ENCODE data around the gene TMA16.
"Not testable (repeated sequence)": the region's sequence is repeated elsewhere in the genome, so short reads cannot be mapped to it uniquely, and the experiment has no call there.

Gene TMA16

DNA sequence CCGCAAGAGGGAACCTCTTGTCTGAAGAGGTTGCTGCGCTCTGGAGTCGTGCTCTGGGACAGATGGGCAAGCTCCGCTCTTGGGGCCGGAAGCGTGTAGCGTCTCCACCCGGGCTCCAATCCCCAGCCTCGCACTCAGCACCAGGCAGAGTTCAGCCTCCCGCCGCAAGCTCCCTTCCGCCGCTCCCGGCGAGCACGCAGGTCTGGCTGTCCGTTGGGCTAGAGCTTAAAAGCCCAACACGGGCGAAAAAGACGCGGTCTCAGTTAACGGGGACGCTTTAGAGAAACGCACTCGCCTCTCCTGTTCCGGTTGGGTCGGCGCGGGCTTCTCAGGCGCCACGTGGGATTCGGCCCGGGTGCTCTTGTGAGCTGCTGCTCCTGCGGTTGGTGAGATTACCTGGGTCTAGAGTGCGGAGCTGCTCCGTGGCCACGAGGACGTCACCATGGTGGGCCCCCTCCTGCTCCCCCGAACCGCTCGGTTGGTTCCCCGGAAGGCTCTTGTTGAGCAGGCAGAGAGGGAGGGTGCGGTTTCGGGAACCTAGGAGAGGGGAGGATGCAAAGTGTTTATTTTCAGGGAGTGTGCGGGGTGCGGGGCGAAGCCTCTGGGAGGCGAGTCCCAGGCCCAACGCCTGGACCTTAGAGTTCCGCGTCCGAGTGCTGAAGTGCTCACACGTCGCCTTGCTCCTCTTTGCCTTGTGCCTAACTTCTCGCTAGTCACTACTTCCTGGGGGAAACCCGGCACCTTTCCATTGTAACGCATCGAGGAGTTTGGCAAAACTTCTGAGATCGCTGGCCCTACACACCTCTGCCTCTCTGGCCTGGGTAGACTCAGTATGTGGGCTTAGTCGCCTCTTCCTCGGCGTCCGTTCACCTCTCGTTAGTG is at the start of gene TMA16:
Gene TMA16 (plus strand): TSS at position 331 of the 882 bp plus-strand sequence. CDS start 112 bp downstream, at position 443.
- DNase-seq: peak; percentile 83 to 84

GRCh38 chr4:163447023-163447422 is 47.5 kb upstream of the TMA16 start:
- not testable (repeated sequence) for DNase-seq

DNA sequence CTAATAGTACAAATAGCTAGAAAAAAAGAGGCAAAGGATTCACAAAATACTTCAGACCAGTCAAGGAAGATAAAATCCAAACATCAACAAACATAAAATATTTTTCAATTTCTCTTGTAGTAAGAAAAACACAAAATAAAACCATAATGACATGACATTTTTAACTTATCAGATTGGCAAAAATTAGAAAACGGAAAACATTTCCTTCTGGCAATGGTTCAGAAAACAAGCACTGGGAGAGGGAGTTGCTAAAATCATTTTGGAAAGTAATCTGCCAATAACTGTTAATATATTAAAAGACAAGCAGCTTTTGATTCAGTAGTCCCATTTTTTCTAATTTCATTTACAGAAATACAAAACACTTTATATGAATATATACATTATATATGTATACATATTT is 47.0 kb upstream of the TMA16 start:
- DNase-seq: no peak

DNA sequence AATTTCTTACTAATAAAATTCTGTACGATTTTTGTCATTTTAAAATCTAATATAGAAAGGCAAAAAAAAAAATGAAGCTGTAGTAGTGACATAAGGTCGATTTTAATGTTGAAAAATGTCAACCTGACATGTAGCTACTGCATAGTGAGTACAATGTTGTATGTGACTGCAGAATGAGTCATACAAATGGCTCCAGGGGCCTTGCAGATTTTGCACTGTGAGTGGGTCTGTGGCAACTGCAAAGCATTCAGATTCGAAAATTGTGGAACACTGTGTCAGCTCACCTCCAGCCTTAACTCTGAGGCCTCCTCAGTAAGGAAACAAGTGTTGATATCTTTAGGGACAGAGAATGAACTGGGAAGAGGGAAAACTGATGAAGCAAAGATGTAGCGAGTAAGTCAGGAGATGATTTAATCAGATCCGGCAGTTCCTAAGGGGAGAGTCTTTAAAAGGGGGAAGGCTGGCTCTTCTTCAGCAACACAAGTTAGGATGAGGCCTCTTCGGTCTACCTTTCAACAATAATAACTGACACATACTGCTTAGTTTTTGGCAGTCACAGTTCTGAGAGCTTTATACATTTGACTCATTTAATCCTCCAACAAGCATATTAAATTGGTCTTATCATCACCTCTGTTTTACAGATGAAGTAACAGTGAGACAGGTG is 45.8 kb upstream of the TMA16 start:
- DNase-seq: no peak

DNA sequence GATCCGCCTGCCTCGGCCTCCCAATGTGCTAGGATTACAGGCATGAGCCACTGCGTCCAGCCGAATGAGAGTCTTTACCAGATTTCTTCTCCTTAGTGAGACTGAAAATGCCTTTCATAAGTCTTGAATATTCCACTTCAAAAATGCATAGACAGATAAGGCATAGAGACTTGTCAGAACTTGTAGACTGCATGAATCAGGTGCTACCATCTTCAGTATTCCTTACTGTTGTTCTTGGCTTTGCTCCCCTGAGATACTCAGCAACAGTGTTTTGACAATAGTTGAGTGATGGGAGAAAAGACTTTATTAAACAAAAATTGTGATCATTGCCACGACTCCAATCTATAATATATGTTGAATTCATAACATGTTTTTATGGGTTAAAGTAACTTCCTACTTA is 31.9 kb upstream of the TMA16 start:
- no peak for DNase-seq

GRCh38 chr4:163467082-163467770 is 27.3 kb upstream of the TMA16 start:
- no peak for DNase-seq

- DNase-seq: no peak
These were observed 24.1 kb upstream of the TMA16 start for GRCh38 chr4:163470391-163470790.

DNA sequence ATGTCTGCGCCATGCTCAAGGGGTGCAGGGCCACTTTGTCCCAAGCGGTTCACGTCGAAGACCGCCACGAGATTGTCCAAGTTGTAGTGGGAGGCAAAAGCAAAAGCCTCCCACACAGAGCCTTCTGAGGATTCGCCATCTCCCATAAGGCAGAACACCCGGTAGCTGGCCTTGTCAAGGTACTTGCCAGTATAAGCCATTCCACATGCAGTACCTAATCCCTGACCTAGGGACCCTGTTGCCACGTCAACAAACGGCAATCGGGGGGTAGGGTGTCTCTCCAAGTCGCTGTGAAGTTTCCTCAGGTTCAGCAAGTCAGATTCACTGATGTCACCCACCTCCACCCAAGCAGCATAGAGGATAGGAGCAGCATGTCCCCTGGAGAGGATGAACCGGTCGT is 21.4 kb upstream of the TMA16 start:
- DNase-seq: no peak

GRCh38 chr4:163473576-163473975 is 20.9 kb upstream of the TMA16 start, which contains the start of gene TKTL2:
Gene TKTL2, minus strand, starts transcription at chr4:163473754. Its CDS starts 20 bp downstream, at chr4:163473734.
- DNase-seq: no peak

DNA sequence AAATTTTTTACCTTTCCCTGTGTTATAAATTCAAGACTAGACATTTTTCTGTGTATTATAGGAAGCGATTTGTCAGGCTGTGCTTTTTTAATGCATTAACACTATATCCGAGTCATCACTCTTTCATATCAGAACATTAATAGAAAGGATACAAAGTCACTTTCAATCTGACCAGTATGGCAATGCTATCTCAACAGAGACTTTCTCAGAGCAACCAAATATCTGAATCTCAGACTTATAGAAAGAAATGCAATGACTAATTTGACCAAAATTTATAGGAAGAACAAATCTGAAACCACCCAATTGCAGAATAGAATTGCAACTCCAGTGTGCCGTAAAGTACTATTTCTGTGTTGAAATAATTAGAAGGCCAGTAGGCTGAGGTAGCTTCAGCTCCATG is 20.5 kb upstream of the TMA16 start:
- DNase-seq: no peak

GRCh38 chr4:163476761-163477438 is 17.6 kb upstream of the TMA16 start:
- DNase-seq: no peak

- DNase-seq: no peak
These were observed 12.3 kb upstream of the TMA16 start for GRCh38 chr4:163482190-163482589.

DNA sequence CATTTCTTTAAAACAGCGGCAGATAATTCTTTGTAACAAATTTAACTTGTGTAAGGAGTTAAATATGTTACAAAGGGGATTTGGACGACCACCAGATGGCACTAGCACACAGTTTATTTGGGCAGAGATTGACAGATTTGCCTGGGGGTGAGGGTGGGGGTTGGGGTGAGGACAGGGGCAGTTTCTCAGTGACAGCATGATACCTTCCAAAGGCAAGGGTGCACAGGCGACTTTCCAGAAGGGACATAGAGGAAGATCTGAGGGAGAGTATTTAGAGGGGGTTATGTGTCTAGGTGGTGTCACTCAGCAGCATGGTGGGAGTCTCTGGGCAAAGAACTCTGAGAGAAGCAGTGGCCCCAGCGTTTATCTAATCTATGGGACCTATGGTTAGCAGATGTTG is 9.6 kb upstream of the TMA16 start:
- peak; percentile 63 to 66 for DNase-seq

DNA sequence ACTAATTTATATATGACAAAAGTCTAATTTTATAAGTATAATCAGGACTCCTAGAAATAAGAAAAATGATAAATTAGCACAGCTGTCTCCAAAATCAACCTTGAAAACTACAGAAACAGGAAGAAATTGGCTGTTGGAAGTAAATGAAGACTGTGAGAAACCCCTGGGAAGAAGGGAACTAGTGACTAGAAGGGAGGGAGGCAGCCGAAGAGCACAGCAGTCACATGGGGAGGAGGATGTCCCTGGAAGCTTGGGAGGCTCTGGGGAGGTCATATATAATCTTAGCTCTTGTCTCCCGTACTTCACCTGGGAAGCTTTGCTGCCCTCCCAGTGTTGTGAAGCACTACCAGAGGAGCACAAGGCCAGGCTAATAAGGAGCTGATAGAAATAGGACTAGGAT is 8.9 kb upstream of the TMA16 start:
- no peak for DNase-seq

DNA sequence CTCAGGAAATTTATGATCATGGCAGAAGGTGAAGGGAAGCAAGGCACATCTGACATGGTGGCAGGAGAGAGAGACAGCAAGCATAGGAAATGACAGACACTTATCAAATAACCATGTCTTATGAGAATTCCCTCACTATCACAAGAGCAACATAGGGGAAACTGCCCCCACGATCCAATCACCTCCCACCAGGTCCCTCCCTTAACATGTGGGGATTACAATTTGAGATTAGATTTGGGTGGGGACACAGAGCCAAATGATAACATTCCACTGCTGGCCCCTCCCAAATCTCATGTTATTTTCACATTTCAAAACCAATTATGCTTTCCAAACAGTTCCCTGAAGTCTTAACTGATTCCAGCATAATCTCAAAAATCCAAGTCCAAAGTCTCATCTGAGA is 8.2 kb upstream of the TMA16 start:
- no peak for DNase-seq

DNA sequence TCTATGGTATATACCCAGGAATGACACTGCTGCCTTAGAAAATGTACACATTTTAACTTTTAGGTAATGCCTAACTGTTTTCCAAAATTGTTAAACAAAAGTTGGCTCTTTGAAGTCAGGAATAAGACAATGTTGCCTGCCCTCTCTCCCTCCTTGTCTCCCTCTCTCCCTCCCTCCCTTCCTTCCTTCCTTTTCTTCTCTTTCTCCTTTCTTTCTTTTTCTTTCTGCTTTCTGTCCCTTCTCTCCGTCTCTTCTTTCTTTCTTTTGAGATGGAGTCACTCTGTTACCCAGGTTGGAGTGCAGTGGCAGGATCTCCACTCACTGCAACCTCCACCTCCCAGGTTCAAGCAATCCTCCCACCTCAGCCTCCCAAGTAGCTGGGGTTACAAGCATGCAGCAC is 4.6 kb upstream of the TMA16 start:
- no peak for DNase-seq

DNA sequence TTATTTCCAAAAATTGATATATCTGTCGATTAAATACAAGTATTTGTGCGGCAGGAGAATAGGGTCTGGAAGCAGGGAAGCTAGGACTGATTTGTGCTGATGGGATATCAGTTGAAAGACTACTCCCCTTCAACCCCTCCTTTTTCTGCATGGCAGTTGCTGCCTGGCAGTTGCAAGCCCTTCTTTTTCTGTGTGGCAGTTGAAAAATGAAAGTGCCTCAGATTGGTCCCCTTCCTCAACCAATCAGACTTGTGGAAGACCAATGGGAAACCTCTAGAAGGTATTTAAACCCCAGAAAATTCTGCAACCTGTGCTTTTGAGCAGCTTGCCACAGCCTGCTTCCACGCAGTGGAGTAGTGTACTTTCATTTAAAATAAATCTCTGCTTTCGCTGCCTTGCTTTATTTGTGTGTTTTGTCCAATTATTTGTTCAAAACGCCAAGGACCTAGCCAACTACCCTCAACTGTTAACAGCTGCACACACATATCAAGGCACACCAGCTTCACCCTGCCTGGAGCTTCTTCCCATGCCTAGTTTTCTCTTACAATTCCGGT is 1.5 kb upstream of the TMA16 start:
- no peak for DNase-seq

DNA sequence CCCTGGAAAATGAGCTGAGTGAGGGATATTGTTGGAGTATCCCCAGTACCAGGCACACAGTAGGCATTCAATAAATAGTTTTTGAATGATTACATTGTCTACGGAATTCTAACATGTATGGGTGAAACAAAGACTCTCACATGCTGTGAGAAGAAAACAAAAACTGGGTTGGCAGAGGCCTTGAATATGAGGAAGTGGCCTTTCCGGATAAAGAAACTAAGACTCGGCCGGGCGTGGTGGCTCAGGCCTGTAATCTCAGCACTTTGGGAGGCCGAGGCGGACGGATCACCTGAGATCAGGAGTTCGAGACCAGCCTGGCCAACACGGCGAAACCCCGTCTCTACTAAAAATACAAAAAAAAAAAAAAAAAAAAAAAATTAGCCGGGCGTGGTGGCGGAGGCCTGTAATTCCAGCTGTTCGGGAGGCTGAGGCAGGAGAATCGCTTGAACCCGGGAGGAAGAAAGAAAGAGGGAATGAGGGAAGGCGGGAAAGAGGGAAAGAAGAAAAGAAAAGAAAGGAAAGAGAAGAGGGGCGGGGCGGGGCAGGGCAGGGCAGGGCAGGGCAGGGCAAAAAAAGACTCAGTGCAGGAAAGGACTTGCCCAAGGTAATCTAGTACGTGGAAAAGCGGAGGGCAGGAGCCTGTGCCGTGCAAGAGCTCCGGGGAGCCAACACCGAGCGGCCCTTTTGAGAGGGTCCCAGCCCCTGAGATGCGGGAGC is 689 bp upstream of the TMA16 start:
- DNase-seq: peak in 1 of 2 donors; percentile 44

GRCh38 chr4:163495900-163496299 is 1.4 kb downstream of the TMA16 start:
- peak in 1 of 2 donors; percentile 35 for DNase-seq

GRCh38 chr4:163500586-163500985 is 6.1 kb downstream of the TMA16 start:
- DNase-seq: no peak

GRCh38 chr4:163505374-163505773 is 10.9 kb downstream of the TMA16 start:
- no peak for DNase-seq

DNA sequence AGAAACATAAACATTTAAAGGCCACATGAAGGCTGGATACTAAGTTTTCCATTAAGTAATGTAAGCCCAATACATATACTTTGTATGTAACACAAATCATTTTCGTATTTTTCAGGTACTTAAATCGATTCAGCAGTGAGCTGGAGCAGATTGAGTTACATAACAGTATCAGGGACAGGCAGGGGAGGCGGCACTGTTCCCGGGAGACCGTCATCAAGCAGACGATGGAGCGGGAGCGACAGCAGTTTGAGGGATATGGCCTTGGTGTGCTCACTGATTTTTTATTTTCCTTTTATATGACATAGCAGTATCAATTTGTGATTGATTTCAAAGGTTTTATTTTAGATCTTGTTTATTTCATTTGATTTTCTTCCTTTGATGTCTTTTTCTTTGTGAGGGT is 20.7 kb downstream of the TMA16 start:
- no peak for DNase-seq
